Islet of Langerhans (tissue), 1 donor: Measurements from ENCODE around the gene SIK1.
"Not testable (repeated sequence)": the region's sequence is repeated elsewhere in the genome, so short reads cannot be mapped to it uniquely, and the experiment has no call there.

Experiments
- FAIRE-seq: peaks from one replicate; lab custom pipeline; 2011; peaks lifted over from hg19 to GRCh38; lab: Jason Lieb, UNC

The SIK1 gene

DNA sequence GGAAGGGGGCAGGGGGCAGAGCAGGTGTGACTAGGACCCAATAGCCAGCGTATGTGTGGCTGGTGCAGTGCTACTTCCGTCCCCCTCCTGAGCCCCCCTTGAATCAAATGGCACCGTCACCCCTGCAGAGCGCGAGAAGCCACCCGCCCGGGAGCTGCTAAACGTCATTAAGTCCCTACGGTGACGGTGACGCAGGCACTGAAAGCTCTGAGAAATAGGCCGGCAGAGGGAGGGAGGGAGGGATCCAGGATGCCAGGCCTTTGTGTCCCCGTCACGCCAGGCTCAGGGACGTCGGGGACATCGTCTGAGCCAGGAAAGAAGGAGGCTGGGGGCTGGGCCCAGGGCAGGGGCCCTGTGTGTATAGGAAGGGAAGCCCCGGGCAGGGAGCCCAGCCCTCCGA lies 43.6 kb downstream of the SIK1 start:
- FAIRE-seq: not testable (repeated sequence)

DNA sequence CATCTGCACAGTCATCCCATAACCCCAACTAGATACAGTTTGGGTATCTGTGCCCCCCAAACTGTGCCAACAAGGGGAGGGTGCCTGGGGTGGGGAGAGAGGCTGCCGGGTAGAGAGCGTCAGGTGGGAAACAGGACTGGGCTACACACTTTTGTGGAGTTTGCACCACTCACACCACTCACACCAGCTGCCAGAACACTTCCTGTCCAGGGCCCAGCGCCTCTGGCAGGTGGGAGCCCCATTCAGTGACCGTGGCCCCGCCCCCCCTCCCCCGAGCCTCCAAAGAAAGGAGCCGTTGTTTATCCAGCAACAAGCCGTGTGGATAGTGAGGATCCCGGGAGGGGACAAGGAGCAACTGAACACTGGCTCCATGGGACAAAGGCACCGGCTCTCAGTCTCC lies 44.0 kb downstream of the SIK1 start:
- FAIRE-seq: not testable (repeated sequence)

DNA sequence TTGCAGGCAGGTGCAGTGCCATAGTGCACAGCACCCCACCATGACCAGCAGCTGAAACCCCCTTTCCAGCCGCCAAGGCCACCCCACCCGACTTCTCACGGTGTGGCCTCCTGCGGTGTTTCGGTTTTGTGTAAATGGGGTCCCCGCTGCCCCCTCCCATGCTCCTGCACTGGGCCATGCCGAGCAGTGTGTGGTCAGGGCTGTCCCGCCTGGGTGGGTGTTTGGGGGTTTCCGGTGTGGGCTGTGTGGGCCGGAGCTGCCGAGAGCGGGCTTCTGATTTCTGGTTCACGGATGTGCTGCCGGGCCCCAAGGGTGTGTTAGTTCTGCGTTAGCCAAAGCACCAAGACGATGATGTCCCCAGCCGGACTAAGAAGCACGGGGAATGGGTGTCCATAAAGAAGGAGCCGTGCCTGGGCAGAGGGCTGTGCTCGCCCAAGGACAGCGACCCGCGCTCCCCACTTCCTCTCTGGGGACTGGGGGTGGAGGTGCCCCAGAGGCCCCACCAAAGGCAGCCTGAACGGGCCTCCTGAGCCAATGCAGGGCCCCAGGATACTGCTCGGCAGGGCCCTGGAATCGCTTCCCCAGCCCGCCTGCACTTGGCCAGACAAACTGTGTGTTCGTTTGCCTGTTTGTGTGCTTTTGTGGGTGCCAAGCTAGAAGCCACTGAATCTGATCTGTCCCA lies 45.9 kb downstream of the SIK1 start:
- not testable (repeated sequence) for FAIRE-seq

DNA sequence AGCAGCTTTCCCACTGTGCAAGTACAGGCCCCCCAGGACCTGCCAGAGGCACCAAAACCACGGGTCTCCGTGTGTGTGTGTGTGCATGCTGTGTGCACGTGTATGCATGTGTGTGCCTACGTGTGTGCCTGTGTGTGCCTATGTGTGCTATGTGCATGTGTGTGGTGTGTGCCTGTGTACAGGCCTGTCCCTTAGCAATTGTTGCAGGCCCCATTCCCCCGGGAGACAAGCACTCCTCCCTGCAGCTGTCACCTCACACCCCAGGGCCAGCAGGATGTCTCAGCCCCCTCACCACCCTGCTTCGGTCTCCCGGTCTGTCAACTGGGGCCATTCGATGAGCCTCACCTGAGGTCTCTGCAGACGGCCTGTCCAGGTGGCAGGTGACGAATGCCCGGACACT lies 46.6 kb downstream of the SIK1 start:
- FAIRE-seq: not testable (repeated sequence)

DNA sequence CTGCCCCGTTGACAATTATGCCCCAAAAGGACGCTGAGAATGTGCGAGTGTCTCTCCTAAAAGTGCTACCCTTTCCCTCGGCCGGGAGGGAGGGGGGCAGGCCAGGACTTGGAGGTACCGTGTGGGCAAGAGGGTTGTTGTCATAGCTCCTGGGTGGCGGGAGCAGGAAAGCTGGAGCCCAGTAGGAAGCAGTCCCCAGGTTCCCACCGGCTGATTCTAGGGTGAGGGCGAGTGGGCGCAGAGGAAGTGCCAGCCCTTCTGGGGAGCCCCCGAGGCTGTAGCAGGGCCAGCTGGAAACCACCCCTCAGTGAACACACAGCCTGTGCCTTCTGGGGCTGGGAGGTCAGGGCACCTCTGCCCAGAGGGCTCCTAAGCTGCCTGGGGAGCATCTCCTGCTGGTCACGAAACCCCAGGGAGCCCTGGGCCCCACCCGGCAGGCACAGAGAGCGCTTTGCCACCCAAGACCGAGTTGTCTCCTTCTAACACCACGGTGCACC lies 47.3 kb downstream of the SIK1 start:
- FAIRE-seq: not testable (repeated sequence)

DNA sequence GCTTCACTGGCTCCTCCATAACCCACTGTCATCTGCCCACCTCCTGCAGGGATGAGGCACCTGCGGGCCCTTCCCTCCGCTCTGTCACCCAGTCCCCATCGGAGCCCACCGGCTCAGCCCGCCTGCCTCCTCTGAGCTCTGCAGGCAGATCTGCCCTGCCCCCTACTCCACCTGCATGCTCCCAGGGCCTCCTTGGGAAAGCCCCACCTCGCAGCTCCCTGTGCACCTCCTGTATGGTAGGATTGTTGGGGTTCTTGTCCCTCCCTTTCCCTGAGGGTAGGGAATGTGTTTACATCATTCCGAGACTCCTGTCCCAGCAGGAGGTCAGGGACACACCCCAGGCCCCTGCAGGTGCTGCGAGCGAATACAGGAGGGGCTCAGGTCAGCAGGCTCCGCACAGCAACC lies 50.5 kb downstream of the SIK1 start:
- no peak for FAIRE-seq

DNA sequence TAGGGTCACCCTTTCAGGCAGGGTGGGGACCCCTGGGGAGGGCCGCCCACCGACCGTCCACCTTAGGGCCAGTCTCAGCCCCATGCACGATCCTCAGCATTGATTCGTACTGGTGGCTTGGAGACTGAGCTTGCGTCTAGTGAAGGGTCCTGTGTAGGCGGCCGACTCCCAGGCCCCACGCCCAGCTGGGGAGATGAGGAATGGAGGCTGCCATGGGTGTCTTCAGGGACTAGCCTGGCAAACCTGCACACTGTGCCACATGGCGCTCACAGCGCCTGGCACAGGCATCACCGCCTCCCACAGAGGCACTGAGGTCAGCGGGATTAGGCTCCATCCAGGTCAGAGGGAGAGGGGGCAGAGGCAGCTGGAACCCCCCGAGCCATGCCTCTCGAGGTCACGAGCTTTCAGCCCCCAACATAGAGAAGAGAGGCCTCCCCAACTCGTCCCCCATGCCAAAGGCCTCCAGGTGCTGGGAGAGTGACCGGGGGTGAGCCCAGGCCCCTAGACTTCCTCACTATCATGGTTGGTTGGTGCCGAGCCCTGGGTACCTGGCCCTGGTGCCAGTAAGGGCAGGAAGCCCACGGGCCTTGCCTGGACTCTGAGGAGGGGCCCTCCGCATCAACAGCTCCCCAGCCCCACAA lies 51.0 kb downstream of the SIK1 start:
- no peak for FAIRE-seq

DNA sequence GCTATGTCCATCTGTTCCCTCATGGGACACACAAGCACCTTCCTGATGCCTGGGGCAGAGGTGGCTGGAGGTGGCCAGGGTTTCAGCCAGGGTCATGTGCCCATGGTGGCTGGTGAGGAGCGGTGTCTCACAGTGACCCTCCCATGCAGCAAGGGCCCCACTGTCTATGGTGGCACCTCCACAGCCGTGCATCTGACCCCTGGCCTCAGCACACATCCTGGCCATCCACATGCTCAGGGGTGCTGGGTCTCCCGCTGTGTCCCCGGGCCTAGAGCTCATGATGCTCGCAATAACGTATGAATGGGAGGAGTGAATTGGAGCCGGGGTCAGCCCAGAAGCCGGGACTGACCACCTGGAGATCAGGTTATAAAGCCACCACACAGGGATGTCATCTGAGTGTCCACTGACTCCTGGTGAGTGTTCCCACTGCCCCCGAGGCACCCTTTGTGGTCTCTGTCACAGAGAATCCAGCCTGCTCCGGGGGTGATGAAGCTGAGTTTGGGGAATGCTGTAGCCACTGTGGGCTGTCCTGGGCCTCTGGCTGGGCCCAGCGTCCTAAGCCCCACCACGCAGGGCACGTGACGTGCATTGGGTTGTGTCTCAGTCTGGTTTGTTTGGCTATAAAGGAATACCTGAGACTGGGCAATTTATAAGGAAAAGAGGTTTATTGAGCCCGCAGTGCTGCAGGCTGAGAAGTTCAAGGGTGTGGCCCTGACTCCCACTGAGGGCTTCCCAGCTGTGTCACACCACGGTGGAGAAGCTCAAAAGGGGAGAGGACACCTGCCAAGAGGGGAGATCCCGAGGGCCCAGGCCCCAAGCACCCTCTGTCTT lies 51.7 kb downstream of the SIK1 start:
- no peak for FAIRE-seq

DNA sequence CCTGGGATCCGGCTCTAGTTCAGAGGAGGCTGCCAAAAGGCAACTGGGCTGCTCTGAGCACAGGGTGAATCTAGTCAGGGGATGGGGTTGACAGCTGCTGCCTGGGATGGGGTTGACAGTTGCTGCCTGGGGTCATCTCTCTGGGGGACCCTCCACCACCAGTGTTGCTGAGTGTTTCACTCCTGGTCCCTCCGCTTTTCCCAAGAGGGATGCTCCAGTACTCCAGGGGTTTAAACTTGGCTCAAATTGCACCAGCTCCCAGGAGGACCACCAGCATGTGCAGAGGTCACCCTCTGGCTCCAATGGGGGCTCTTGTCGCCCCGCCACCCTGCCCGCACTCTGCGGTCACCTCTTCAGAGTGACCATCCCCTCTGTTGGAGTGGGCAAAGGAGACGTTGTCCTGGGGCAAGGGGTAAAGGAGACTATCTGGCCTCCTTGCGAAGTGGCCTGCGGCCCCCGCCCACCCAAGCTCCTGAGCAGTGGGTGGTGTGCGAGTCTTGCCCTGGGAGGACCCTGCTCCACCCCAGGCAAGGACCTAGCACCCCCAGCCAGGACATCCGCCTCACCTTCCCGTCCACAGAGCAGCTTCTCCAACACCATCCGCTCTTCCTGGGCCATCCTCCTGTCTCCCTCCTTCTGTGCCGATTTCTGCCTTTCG lies 52.6 kb downstream of the SIK1 start:
- FAIRE-seq: no peak

DNA sequence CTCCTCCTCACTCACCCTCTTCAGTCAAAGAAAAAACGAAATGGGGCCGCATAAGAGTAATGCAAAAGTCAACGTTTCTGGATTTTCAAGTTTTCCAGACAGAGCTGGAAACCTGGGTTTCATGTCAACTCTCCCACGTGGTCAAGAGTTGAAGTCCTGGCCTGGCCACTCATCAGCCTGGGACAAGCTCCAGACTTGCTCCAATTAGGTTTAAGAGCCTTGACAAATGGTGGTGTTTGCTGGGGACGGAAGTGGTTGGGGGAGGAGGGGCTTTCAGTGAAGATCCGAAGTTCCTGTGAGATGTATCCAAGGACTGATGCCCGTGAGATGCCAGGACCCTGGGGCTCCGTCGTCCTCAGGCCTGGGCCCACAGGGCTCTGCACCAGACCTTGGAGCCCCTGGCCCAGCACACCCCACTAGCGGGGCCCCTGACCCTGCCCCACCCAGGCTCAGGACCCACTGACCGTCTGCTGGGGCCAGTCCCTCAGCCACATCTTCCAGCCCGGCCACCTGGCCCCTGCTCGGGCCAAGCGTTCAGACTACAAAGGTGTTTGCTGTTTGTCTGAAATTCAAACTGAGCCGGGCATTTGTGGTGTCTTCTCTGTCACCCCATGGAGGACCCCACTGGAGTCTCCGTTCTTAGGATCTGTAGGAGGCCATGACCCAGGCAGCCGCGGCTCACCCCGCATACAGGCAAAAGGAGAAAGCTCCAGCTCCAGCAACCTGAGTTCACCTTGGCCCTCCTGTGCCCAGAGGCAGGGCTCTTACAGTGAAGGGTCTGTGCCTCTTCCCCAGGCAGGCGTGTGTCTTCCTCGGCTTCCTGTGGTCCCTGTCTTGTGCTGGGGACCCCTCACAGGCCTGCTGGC lies 53.3 kb downstream of the SIK1 start:
- FAIRE-seq: no peak

DNA sequence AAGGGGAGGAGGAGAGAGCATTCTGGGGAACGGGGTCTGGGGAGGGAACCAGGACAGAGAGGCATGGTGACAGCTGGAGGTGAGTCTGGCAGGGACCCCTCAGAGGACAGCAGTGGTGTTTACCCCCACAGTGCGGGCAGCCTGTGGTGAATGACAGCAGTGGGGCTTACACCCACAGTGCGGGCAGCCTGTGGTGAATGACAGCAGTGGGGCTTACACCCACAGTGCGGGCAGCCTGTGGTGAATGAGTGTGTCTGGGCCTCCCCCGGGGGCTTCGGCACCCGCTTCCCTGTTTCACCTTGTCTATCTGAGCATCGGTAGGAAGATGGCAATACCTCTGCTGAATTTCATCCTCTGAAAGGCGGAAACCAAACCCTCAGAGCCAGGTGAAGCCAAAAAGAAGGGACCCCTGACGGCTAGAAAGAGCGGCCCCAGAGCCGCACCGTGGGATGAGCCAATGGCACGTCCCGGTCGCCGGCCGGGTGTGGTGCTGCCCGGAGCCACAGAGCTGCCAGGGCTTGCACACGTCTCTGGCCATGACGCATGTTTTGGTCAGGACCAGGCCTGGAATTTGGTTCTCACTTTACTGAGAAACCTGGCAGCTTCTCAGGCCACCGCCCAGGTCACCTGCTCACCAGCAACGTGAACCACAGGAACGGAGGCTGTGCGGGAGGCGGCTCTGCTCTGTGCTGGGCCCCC lies 54.1 kb downstream of the SIK1 start:
- FAIRE-seq: no peak

DNA sequence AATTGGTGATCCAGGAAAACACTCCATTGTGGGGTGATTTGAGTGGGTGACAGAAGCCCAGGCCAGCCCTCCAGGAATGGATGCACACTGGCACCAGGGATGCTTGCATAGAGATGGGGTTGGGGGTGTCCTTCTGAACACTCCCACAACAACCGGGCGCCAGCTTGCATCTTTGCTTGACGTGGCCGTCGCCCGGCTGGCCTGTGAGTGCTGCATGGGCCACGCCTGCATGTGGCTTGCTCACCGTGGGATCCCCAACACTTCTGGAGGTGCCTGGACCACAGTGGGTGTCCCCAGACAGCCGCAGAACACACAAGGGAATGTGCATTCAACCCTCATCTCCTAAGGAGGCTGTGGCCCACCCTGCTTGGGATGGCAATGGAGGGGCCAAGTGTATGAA lies 55.1 kb downstream of the SIK1 start:
- FAIRE-seq: no peak

DNA sequence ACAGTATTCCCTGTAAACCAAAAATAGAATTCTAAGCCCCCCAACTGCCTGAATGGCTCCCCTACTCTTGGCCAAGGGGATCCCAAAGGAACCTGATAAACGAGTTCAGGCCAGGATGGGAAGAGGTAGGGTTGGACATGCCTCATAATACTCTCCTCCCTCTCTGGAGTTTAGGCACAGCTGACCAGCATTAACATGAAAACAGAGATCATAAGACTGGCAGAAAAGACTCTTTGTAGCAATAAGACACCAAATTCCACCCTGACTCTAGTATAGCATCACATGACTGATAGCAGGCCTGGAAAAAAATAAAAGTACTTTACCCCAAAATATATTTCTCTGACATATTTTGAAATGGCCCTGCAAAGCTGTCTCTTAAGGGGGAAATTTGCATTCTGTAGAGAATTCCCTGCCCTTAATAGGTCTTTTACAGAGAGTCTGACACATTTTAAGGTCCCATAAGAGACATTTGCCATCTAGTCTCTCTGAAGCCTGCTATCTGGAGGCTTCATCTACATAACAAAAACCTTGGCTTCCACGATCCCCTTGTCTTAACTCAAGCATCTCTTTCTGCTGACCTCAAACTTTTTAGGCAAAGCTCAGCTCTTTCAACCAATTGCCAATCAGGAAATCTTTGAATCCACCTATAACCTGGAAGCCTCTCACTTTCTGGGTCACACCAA lies 55.9 kb downstream of the SIK1 start:
- no peak for FAIRE-seq

DNA sequence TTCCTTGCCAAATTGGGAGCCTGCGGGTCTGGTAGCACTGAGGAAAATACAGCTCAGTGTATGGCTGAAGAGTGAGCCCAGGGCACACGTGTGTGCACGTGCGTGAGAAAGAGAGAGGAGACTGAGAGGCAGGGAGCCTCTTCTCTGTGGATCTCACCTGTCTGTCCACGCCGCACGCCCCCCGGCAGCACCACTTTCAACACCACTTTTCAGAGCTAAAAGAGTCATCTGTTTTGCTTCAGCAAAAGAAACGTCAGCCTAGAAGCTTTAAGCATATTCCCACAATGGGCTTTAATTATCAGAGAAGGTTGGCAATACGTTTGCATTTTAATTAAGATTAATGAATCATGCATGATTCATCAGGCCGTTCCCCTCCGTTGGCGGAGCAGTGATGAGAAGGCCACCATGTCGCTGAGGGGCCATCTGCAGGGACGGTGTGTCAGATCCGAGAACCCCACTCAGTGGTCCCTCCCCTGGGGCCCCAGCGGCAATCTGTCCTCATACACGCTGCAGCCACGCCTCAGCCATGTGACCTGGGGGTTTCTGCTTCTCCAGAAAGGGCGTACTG lies 56.8 kb downstream of the SIK1 start:
- FAIRE-seq: no peak

DNA sequence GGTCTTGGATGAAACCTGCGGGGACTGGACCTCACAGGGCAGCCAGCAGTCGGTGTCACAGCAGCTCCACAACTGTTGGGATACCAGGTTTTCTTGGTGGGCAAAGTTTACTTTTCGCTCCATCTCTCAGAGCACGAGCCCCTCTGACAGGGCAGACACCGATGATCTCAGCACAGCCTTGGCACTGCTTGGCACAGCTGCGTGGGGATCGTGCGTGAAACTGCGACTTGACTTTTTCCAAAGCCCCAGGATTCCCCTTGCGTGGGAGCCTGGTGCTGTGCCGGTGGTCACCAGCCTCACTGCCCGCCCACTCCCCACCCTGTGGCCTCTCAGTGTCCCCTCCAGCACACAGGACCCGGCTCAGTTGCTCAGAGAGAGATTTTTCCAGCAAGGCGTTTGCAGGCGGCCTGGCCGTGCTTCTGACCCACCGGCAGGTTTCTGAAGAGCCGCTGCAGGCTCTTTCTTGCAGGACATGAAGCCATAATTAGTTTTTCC lies 57.3 kb downstream of the SIK1 start:
- no peak for FAIRE-seq

DNA sequence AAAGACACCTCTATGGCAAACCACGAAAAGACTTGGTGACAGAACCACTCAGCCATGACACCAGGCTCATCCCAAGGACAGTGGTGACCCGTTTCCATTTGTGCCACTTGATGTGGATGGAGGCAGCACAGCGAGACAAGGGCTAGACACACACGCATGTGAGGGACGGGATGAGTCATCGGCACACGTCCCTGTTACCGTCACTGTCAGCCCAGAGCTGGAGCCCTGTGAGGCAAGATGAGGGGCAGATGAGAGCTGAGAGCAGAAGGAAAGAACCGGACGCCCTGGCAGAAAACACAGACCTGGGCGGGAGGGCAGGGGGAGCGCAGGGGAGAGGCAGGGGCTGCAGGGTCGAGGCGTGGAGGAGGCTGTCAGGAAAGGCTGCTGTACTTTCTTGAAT lies 57.8 kb downstream of the SIK1 start:
- no peak for FAIRE-seq

DNA sequence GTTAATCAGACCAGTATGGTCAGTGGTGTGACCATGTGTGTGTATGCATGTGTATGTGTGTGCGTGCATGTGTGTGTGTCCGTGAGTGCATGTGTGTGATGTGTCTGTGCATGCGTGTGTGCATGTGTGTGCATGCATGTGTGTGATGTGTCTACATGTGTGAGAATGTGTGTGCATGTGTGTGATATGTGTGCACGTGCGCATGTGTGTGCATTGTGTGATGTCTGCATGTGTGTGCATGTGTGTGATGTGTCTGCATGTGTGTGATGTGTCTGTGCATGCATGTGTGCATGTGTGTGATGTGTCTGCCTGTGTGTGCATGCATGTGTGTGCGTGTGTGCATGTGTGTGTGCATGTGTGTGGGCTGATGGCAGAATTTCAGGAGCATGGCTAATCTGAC lies 58.2 kb downstream of the SIK1 start:
- no peak for FAIRE-seq

DNA sequence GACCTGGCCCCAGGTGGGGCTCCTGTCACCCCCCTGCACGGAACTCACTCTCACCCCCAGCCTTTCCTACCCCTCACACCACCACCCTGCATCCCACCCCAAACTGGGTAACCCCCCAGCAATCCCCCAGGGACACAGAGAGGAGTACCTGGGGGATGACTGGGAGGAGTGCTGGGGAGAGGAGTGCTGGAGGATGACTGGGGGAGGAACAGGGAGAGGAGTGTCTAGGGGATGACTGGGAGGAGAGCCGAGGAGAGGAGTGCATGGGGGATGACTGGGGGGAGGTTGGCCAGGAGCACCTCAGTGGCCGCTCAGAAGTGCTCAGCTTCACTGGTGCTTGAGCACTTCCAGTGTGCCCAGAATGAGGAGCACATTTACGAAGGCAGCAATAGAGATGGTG lies 59.1 kb downstream of the SIK1 start:
- FAIRE-seq: no peak

DNA sequence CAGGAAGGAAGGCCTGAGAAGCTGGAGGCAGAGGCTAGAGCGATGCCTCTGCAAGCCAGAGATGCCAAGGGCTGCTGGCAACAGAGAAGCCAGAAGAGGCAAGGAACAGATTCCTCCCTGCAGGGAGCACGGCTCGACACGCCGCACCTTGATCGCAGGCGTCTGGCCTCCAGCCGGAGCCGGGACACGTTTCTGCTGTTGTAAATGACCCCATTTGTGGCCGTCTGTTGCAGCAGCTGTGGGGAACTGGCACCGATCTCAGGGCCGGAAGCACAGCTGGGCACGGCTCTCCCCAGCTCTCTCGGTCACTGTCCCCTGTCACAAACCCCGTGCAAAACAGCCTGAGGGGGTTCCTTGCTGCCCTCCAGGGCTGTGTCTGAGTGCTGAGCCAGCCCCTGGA lies 59.6 kb downstream of the SIK1 start:
- no peak for FAIRE-seq

DNA sequence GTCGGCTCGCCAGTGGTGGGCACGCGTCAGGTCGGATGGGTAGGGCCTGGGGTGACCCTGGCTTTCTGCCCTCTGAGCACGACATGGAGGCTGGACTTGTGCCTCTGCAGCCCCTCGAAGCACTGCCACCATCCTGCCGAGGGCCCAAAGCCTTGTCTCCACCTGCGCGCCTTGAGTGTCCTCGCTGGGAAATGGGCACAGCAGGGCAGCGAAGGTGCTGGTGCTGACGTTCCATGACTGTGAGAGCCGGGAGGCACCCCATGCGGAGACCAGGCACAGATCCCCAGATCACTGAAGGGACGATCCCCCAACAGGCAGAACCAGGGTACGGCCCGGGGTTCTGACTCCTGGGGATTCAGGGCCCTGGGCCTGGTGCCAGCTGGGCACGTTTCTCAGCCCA lies 60.3 kb downstream of the SIK1 start:
- no peak for FAIRE-seq
